ENCODE results near the gene LMX1B.

The LMX1B gene

DNA sequence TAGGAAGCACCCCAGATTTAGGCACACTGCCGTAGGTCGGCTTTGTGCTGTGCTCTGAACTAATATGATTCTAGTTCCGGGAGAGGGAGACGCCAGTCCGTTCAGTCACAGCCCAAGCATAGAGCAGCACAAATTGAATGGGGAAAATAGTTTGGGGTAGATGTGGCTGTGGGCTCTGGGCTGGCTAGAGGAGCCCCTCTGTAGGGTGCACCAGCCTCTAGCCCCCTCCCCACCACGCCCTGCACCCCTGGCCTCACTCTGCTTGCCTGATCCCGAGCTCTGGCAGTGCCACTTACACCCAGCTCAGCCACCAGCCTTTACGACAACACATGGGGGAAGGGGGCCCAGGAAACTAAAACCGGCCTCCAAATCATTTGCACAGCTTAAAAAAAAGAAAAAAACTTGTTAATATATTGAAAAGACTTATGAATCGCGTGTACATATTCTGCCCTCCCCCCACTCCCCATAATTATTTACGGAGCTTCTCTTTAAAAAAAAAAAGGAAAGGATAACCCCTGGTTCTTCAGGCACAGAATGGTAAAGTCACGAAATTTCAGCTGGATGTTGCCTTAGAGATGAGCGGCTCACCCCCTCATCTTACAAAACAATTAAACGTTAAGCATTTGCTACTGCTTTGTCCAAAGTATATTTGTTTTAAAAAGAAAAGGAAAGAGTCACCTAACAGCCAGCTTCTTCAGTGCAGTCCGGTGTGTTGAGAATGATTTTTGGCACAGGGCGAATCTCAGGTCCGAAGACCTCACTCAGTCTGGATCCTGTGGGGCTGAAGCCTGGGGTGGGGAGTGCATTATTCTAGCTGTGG is 3.5 kb downstream of the LMX1B start:
- TF ChIP-seq CEBPB (IDR thresholded peaks at IDR 0.05) (no peak), EGR1 (IDR thresholded peaks at IDR 0.05) (no peak), FOXM1 (IDR thresholded peaks at IDR 0.05; ENCODE audit: borderline replicate concordance, low read depth) (no peak), TAF1 (IDR thresholded peaks at IDR 0.05; ENCODE audit: low read depth) (no peak), EP300 (IDR thresholded peaks at IDR 0.05; ENCODE audit: borderline replicate concordance) (no peak)

DNA sequence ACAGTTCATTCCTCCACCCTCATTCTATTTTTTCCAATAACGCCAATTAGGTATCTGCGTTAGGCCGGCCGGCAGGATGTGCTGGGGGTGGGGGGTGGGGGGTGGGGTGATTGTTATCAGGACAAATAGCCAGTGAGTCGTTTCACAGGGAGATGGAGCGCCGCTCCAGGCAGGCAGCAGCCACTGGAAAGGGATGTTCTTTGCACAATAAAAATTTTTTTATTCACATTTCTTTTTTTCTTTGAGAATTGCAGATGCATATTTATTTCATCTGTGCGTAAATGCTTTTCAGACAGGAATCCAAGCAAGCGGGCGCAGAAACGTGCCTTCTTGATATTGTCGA is 4.1 kb downstream of the LMX1B start:
- TF ChIP-seq CREB1 (IDR thresholded peaks at IDR 0.05; ENCODE audit: low read depth): no peak
- TF ChIP-seq CEBPB (IDR thresholded peaks at IDR 0.05): no peak
- TF ChIP-seq, protein P1, sequence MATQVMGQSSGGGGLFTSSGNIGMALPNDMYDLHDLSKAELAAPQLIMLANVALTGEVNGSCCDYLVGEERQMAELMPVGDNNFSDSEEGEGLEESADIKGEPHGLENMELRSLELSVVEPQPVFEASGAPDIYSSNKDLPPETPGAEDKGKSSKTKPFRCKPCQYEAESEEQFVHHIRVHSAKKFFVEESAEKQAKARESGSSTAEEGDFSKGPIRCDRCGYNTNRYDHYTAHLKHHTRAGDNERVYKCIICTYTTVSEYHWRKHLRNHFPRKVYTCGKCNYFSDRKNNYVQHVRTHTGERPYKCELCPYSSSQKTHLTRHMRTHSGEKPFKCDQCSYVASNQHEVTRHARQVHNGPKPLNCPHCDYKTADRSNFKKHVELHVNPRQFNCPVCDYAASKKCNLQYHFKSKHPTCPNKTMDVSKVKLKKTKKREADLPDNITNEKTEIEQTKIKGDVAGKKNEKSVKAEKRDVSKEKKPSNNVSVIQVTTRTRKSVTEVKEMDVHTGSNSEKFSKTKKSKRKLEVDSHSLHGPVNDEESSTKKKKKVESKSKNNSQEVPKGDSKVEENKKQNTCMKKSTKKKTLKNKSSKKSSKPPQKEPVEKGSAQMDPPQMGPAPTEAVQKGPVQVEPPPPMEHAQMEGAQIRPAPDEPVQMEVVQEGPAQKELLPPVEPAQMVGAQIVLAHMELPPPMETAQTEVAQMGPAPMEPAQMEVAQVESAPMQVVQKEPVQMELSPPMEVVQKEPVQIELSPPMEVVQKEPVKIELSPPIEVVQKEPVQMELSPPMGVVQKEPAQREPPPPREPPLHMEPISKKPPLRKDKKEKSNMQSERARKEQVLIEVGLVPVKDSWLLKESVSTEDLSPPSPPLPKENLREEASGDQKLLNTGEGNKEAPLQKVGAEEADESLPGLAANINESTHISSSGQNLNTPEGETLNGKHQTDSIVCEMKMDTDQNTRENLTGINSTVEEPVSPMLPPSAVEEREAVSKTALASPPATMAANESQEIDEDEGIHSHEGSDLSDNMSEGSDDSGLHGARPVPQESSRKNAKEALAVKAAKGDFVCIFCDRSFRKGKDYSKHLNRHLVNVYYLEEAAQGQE (IDR thresholded peaks at IDR 0.05; ENCODE audit: low read depth): no peak
- no peak for TF ChIP-seq EP300 (IDR thresholded peaks at IDR 0.05; ENCODE audit: borderline replicate concordance)
- no peak for TF ChIP-seq NFIC (IDR thresholded peaks at IDR 0.05)
- TF ChIP-seq TCF12 (IDR thresholded peaks at IDR 0.05; ENCODE audit: low read depth): no peak
- no peak for TF ChIP-seq TEAD4 (IDR thresholded peaks at IDR 0.05)
- TF ChIP-seq RAD21 (IDR thresholded peaks at IDR 0.05; ENCODE audit: low read depth): no peak
- TF ChIP-seq, protein P2, sequence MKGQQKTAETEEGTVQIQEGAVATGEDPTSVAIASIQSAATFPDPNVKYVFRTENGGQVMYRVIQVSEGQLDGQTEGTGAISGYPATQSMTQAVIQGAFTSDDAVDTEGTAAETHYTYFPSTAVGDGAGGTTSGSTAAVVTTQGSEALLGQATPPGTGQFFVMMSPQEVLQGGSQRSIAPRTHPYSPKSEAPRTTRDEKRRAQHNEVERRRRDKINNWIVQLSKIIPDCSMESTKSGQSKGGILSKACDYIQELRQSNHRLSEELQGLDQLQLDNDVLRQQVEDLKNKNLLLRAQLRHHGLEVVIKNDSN (IDR thresholded peaks at IDR 0.05): no peak

DNA sequence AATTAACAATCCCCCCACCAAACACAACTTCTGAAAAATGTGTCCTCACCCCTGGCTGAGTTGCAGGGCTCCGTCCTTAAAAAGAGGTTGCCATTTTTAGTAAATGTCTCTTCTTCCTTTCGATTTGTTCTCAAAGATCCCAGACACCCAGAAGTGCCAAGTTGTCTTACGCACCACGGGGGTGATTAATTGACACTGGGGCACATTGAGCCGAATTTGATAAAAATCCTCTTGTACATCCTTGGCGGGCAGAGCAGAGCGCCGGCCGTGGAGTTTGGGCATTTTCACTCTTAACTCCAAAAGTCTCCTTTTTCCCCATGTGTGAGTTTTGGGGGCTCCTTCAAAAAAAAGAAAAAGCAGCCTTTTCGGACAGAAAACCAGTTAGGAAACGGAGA is 4.5 kb downstream of the LMX1B start:
- TF ChIP-seq TEAD4 (IDR thresholded peaks at IDR 0.05) (no peak), EGR1 (IDR thresholded peaks at IDR 0.05) (no peak), FOXM1 (IDR thresholded peaks at IDR 0.05; ENCODE audit: borderline replicate concordance, low read depth) (no peak), ZBTB7A (IDR thresholded peaks at IDR 0.05; ENCODE audit: low read depth) (no peak), CEBPB (IDR thresholded peaks at IDR 0.05) (no peak), YY1 (IDR thresholded peaks at IDR 0.05; ENCODE audit: low read depth) (no peak), TCF12 (IDR thresholded peaks at IDR 0.05; ENCODE audit: low read depth) (no peak), NFIC (IDR thresholded peaks at IDR 0.05) (no peak)
- TF ChIP-seq, protein P2 (IDR thresholded peaks at IDR 0.05): no peak
- TF ChIP-seq, protein P3, sequence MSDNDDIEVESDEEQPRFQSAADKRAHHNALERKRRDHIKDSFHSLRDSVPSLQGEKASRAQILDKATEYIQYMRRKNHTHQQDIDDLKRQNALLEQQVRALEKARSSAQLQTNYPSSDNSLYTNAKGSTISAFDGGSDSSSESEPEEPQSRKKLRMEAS (IDR thresholded peaks at IDR 0.05): no peak

DNA sequence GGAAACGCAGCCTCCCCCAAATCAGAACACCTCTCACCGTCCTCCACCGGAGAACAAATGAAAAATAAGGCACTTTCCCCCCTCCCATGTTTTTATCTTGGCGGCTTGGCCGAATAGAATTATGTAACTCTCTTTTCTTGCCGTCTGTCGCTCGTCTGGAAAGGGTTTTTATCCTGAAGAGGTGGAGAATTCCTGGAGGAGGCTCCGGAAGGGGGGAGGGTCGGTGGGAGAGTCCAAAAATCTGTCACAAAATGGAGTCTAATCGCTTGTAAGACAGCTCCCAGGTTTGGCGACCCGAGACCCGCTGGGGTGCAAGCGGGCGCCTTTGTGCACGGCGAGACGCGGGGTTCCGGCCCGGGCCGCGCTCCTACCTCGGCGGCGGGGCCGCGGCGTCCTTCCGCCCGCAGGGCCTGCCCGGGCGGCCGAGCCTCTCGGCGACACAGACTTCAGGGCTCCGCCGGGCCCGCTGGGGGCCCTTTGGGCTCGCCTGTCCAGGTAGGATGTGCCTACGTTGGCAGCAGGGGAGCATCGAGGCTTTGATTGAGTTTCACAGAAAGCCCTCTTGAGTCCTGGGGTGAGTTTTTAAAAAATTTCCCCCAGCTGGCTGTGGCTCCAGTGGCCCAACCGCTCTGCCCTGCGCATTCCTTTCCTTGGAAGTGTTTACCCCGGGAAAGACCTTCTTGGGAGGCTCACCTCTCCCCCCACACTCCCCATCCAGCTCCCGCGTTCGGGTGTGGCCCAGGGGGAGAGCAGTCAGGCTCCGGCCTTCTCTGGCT is 5.0 kb downstream of the LMX1B start:
- TF ChIP-seq NFIC (IDR thresholded peaks at IDR 0.05): no peak
- no peak for TF ChIP-seq EP300 (IDR thresholded peaks at IDR 0.05; ENCODE audit: borderline replicate concordance)
- no peak for TF ChIP-seq TEAD4 (IDR thresholded peaks at IDR 0.05)
- no peak for TF ChIP-seq RAD21 (IDR thresholded peaks at IDR 0.05; ENCODE audit: low read depth)
- no peak for TF ChIP-seq EGR1 (IDR thresholded peaks at IDR 0.05)
- no peak for TF ChIP-seq ZBTB7A (IDR thresholded peaks at IDR 0.05; ENCODE audit: low read depth)
- TF ChIP-seq, protein P2 (IDR thresholded peaks at IDR 0.05): no peak
- TF ChIP-seq YY1 (IDR thresholded peaks at IDR 0.05; ENCODE audit: low read depth): no peak
- TF ChIP-seq, protein P3 (IDR thresholded peaks at IDR 0.05): no peak
- TF ChIP-seq TAF1 (IDR thresholded peaks at IDR 0.05; ENCODE audit: low read depth): no peak
- TF ChIP-seq CEBPB (IDR thresholded peaks at IDR 0.05): no peak
- TF ChIP-seq TCF12 (IDR thresholded peaks at IDR 0.05; ENCODE audit: low read depth): no peak
- TF ChIP-seq, protein P1 (IDR thresholded peaks at IDR 0.05; ENCODE audit: low read depth): no peak
- TF ChIP-seq FOXM1 (IDR thresholded peaks at IDR 0.05; ENCODE audit: borderline replicate concordance, low read depth): no peak
- TF ChIP-seq CREB1 (IDR thresholded peaks at IDR 0.05; ENCODE audit: low read depth): no peak
